Measurements from ENCODE around the gene ELK1. TPM values are rescaled to one million over a fixed set of nuclear protein-coding genes. Genes with fewer than 3 reads are reported as not detected.
A peak's percentile ranks its signal among the peaks of the same experiment; 100 is the strongest.

ELK1 gene
- total RNA-seq, 4 donors from 2014 or later: 19.1 to 35.3 (median 25.1) TPM

DNA sequence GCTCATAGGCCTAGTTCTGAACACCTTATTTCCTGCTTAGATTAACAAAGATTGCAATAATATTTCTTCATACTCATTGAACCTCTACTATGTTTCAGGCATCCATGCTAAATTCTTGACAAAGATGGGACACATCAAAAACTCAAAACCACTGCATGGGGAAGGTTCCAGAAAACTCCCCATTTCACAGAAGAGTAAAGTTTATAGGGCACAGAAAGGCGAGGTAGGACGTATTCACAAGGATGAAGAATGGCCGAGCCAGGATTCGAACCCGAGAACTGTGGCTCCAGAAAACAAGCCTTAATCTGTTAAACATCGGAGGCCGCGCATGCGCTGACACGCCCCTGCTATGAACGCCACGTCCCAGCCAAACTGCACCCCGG lies 7.9 kb upstream of the ELK1 start:
- intact Hi-C loops (cut with DNase I): loop anchor here (5.0 to 10.0 kb wide), 3 partner anchors 96 to 1507 kb away; partner anchors contain the start of genes ARAF, MAGIX and OTUD5
- Histone ChIP-seq H3K4me1 (peaks cover 0 to 14% (median 4%) of the 10 kb centered on the region in 4 donors), H3K4me3 (peak overlapping the region; percentile 59 to 75 (median 67)), H3K36me3 (peaks cover 0 to 33% (median 25%) of the 10 kb centered on the region in 4 donors), H3K27ac (replicated peaks in 1 of 4) (peak overlapping the region; percentile 92 to 96 (median 94)), H3K9me3 (no peaks in the 10 kb centered on the region), H3K27me3 (no peaks in the 10 kb centered on the region)
- DNase-seq (ENCODE audit: extremely low spot score): no peak
- WGBS: 53% methylated on average over 13 of the region's 13 CpGs
- TF ChIP-seq POLR2A (IDR thresholded peaks at IDR 0.05; ENCODE audit: low read depth) (no peak), EP300 (IDR thresholded peaks at IDR 0.05) (no peak), POLR2AphosphoS5 (IDR thresholded peaks at IDR 0.05) (peak in 1 of 2 donors; percentile 31)

DNA sequence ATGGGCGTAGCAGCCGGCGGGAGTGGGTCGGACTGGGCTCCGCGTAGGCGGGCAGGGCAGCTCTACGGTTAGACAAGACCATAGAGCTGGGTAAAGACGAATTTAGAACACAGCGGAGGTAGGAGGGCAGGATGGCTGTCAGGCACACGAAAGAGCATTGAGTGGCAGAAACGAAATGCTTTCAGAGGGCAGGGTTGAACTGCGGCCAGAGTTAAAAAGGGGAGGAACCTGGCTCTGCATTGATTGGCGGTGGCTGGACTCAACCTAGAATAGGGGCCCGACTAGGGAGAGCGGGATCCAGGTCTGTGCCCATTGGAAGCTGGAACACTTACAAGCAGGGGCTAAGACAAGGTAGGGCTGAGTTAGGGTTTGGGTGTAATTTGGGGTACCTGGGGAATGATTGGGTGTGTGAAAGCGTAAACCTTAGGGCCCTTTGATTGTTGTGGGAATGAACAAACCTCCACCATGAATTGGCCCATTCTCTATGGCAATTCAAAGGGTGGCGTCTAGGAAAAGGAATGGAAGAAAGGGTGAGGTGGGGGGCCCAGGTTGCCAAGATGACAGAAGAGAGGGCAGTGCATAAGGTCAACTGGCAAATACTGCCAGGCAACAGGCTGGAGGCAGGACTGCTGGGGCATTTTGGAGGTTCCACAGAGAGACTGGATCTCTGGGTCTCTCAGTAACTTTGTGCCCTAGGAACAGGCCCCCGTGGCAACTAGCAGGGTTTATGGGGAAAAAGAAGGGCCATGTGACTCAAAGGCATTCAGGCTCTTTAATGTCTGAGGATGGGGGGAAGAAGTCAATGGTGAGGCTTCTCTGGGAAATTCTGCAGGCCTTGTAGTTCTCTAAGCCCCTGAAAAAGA lies 911 bp upstream of the ELK1 start:
- peaks cover 0 to 27% (median 17%) of the 10 kb centered on the region in 4 donors for H3K36me3 ChIP-seq
- peaks cover 0 to 6% (median 0%) of the 10 kb centered on the region in 4 donors for H3K27me3 ChIP-seq
- TF ChIP-seq POLR2A (IDR thresholded peaks at IDR 0.05; ENCODE audit: low read depth): no peak
- TF ChIP-seq, protein P1, sequence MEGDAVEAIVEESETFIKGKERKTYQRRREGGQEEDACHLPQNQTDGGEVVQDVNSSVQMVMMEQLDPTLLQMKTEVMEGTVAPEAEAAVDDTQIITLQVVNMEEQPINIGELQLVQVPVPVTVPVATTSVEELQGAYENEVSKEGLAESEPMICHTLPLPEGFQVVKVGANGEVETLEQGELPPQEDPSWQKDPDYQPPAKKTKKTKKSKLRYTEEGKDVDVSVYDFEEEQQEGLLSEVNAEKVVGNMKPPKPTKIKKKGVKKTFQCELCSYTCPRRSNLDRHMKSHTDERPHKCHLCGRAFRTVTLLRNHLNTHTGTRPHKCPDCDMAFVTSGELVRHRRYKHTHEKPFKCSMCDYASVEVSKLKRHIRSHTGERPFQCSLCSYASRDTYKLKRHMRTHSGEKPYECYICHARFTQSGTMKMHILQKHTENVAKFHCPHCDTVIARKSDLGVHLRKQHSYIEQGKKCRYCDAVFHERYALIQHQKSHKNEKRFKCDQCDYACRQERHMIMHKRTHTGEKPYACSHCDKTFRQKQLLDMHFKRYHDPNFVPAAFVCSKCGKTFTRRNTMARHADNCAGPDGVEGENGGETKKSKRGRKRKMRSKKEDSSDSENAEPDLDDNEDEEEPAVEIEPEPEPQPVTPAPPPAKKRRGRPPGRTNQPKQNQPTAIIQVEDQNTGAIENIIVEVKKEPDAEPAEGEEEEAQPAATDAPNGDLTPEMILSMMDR (IDR thresholded peaks at IDR 0.05): no peak
- TF ChIP-seq EP300 (IDR thresholded peaks at IDR 0.05): no peak
- TF ChIP-seq POLR2AphosphoS5 (IDR thresholded peaks at IDR 0.05): no peak
- no peak for DNase-seq (ENCODE audit: extremely low spot score)
- peak overlapping the region; percentile 72 to 85 (median 74) for H3K4me3 ChIP-seq
- intact Hi-C loops (cut with DNase I): loop anchor here (10.0 kb wide), 2 partner anchors 1304 to 1514 kb away; partner anchors contain the start of genes MAGIX and OTUD5
- H3K4me1 ChIP-seq: peaks cover 9 to 28% (median 24%) of the 10 kb centered on the region in 4 donors
- 46% methylated on average over 19 of the region's 19 CpGs for WGBS
- peak overlapping the region; percentile 78 to 89 (median 88) for H3K27ac ChIP-seq (replicated peaks in 1 of 4)
- no peaks in the 10 kb centered on the region for H3K9me3 ChIP-seq

DNA sequence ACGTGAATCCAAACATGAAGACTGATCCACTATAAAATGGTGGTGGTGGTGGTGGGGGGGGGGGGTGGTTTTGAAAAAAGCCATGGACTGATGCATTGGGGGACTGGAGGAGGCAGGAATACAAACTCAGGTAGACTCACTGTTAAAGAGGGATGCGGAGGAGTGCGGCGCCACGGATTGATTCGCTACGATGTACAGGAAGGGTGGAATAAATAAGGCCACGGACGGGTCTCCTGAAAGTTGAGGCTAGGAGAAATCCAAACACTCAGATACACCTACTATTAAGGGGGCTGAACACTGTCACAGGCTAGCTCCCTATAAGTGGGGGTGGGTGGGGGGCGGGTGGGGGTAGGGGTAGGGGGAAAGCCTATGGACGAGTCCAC lies 591 bp downstream of the ELK1 start:
- H3K27me3 ChIP-seq: peaks cover 0 to 6% (median 0%) of the 10 kb centered on the region in 4 donors
- TF ChIP-seq POLR2A (IDR thresholded peaks at IDR 0.05; ENCODE audit: low read depth) (no peak), POLR2AphosphoS5 (IDR thresholded peaks at IDR 0.05) (no peak), EP300 (IDR thresholded peaks at IDR 0.05) (no peak)
- TF ChIP-seq, protein P1 (IDR thresholded peaks at IDR 0.05): no peak
- no peak for DNase-seq (ENCODE audit: extremely low spot score)
- peak overlapping the region; percentile 87 to 89 (median 89) for H3K27ac ChIP-seq (replicated peaks in 1 of 4)
- intact Hi-C loops (cut with DNase I): loop anchor here (10.0 kb wide), 3 partner anchors 375 to 1515 kb away; partner anchors contain the start of genes MAGIX and OTUD5
- peak overlapping the region; percentile 72 to 85 (median 74) for H3K4me3 ChIP-seq
- no peaks in the 10 kb centered on the region for H3K9me3 ChIP-seq
- peaks cover 0 to 15% (median 9%) of the 10 kb centered on the region in 4 donors for H3K36me3 ChIP-seq
- WGBS: 54% methylated on average over 11 of the region's 11 CpGs
- peaks cover 9 to 28% (median 24%) of the 10 kb centered on the region in 4 donors for H3K4me1 ChIP-seq

DNA sequence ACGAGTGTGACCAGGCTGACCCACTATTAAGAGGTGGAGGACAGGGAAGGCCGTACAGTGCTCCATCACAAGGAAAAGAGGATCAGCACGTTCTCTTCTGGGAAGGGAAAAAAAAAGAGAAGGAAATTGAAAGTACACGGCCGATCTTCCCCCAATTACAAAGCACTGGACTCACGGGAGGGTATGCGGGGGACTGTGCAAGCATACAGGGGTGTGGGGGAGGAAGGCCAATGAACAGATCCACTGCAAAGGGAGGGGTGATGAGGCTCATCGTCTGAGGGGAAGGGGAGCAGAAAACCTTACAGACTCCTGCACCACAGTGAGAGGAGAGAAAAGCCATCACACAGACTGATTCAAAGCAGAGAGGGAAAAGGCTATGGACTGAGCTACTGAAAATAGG lies 1.1 kb downstream of the ELK1 start:
- TF ChIP-seq POLR2AphosphoS5 (IDR thresholded peaks at IDR 0.05): no peak
- TF ChIP-seq, protein P1 (IDR thresholded peaks at IDR 0.05): no peak
- no peak for TF ChIP-seq EP300 (IDR thresholded peaks at IDR 0.05)
- TF ChIP-seq POLR2A (IDR thresholded peaks at IDR 0.05; ENCODE audit: low read depth): no peak
- Histone ChIP-seq H3K27ac (replicated peaks in 1 of 4) (peak overlapping the region in 1 of 4 donors; percentile 89), H3K4me1 (peaks cover 9 to 32% (median 27%) of the 10 kb centered on the region in 4 donors), H3K9me3 (no peaks in the 10 kb centered on the region), H3K36me3 (peaks cover 0 to 15% (median 7%) of the 10 kb centered on the region in 4 donors), H3K4me3 (peak overlapping the region; percentile 72 to 85 (median 74)), H3K27me3 (peaks cover 0 to 6% (median 0%) of the 10 kb centered on the region in 4 donors)
- DNase-seq (ENCODE audit: extremely low spot score): no peak
- intact Hi-C loops (cut with DNase I): loop anchor here (10.0 kb wide), 1 partner anchor 376 kb away; no protein-coding TSS in a partner anchor
- 51% methylated on average over 8 of the region's 8 CpGs for WGBS

DNA sequence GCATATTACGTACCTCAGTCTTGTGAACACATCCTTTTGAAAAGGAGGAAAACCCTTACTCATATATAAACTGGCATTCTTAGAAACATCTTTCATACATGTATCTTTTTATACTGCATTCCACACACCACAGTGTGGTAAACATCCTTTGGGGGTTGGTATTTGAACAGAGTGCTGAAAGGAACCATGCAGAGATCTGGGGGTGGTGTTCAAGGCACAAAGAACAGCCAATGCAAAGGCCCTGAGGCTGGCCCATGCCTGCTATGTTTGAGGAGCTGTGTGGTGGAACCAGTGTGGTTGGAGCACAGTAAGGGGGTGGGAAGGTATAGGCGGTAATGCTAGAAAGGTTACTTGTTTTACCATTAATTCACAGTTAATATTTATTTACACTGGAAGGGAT lies 2.0 kb downstream of the ELK1 start:
- 72% methylated on average over 2 of the region's 2 CpGs for WGBS
- Histone ChIP-seq H3K36me3 (peaks cover 0 to 7% (median 4%) of the 10 kb centered on the region in 4 donors), H3K27ac (replicated peaks in 1 of 4) (no peak overlapping the region), H3K4me3 (no peak overlapping the region), H3K4me1 (peaks cover 14 to 38% (median 30%) of the 10 kb centered on the region in 4 donors), H3K27me3 (peaks cover 0 to 6% (median 0%) of the 10 kb centered on the region in 4 donors), H3K9me3 (no peaks in the 10 kb centered on the region)
- intact Hi-C loops (cut with DNase I): loop anchor here (10.0 kb wide), 1 partner anchor 376 kb away; no protein-coding TSS in a partner anchor
- TF ChIP-seq, protein P1 (IDR thresholded peaks at IDR 0.05): no peak
- no peak for TF ChIP-seq POLR2AphosphoS5 (IDR thresholded peaks at IDR 0.05)
- TF ChIP-seq POLR2A (IDR thresholded peaks at IDR 0.05; ENCODE audit: low read depth): no peak
- no peak for TF ChIP-seq EP300 (IDR thresholded peaks at IDR 0.05)
- DNase-seq (ENCODE audit: extremely low spot score): no peak

All from esophagus muscularis mucosa (tissue), 4 donors.